GM18505 (cell line): ENCODE measurements around the gene RABEP2.
"Not testable (repeated sequence)": the region's sequence is repeated elsewhere in the genome, so short reads cannot be mapped to it uniquely, and the experiment has no call there.

Source experiments
- ATAC-seq: cut with Tn5 transposase; IDR thresholded peaks from one replicate; pipeline ENCODE4 v1.9.1; 2021; ENCODE audit not compliant: unreplicated experiment
- POLR2A ChIP-seq: IDR thresholded peaks from 4 replicates; pipeline ENCODE4 v1.6.1; 2011; ENCODE audit warnings: borderline replicate concordance; ENCODE audit not compliant: insufficient read depth, insufficient read length; ENCODE audit errors: extremely low read depth

Gene RABEP2

DNA sequence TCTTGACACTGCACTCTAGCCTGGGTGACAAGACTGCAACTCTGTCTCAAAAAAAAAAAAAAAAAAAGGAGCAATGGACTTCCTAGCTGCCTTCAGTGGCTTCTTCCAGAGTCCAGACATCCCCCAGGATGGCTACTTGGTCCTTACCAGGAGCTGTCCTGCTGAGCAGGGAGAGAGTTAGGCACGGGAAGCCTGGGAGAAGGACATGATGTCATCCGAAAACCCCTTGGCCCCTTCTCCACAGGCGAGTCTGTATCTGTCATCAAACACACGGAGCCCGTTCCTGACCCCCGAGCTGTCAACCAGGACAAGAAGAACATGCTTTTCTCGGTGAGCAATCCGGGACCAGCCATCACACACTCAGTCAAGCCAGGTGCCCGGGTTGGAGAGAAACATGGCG lies 38.1 kb downstream of the RABEP2 start:
- ATAC-seq: no peak

DNA sequence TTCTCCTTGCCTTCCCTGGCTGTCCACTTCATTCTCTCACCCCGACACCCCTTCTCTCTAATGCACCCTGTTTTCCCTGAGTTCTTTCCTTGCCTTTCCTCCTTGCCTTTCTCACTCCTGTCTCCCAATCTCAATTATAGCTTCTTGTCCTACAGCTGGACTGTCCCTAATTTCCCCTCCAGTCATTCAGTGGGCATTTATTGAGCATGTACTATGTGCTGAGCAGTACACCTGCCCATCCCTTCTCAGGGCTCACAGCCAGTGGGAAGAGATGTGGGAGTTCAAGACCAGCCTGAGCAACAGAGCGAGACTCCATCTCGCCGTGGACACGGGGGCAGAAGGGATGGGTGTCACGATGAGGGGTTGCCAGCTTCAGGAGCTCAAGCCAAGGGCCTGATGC lies 41.0 kb downstream of the RABEP2 start:
- ATAC-seq: no peak
- TF ChIP-seq POLR2A: no peak

More for the DNA sequence above, 38.1 kb downstream of the RABEP2 start:
- no peak for TF ChIP-seq POLR2A

DNA sequence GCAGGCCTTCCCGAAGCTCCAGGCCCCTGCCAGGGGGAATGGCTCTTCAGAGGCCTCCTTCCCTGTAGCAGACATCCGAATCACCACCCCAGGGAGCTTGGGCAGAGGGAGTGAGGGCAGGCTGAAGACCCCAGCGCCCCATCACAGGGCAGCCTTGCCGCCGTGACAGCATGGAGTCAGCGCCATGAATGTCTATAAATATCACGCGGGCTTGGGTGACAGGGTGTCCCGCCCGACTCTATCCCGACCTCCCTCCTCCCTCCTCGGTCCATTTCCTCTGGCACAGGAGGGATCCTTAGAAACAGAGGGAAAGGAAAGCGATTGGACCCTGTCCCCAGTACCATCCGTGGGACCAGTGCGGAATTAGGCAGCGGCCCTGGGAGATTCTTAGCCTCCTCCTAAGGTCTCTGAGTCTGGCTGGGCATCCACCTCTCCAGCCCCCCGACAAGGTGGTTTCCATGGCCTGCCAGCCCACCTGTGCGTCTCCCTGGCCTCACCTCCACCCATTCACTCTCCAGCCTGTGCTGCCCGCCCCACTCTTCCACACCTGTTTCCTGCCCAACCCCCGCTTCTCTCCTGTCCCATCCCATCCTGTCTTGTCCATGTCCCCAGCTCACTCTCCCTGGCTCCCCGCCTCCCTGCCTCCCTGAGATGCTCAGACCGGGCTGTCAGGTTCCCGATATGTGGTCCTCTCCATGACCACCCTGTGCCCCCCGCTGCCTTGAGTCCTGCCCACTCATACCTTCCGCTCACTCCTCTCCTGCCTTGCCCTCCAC lies 41.6 kb downstream of the RABEP2 start:
- ATAC-seq: no peak
- no peak for TF ChIP-seq POLR2A

DNA sequence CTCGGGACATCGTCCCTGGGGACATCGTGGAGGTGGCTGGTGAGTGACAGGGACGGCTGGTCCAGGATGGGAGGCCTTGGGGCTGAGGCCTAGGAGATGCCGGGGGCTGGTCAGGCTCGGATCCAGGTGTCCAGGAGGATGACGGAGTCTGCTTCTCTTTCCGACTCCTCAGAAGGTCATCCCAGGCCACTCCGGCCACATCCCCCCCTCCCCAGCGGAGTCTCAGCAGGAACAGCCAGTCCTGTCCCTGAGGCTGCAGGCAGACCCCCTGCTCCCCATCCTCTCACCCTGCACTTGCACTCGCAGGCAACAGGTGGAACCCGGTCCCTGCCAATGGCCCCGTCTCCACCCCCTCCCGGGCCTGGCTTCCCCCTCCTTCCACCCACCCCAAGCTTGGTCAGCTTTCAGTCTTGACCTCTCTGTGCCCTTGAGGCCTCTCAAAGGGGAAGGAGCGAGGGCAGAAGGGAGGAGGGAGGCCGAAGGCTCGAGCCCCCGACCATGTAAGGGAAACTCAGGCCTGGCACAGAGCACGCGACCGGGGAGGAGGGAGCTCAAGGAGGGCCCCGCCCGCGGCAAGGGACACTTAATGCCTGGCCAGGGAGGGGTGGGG lies 42.4 kb downstream of the RABEP2 start:
- TF ChIP-seq POLR2A: no peak
- no peak for ATAC-seq

DNA sequence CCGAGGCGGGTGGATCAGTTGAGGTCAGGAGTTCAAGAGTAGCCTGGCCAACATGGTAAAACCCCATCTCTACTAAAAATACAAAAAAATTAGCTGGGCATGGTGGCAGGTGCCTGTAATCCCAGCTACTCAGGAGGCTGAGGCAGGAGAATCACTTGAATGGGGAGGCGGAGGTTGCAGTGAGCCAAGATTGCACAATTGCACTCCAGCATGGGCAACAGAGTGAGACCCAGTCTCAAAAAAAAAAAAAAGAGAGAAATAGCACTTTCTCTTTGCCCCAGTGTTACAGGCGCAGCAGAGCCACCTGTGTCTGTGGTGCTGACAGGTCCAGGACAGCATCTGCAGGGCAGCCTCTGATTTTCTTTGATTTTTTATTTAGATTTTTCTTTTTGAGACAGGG lies 43.5 kb downstream of the RABEP2 start:
- not testable (repeated sequence) for ATAC-seq

DNA sequence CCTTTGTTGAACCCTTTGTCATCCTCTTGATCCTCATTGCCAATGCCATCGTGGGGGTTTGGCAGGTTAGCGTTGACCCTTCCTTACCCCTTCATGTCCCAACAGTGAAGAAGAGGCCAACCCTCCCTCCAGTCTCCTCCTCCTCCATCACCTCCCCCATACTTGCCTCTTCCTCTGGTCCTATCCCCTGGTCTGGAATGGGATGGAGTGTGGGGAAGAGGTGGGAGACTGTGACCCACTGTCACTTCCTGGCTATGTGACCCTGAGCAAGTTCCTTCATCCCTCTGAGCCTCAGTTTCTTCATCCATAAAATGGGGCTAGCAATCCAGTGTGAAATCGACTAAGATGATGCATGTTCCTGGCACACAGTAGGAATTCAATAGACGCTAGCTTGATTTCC lies 44.1 kb downstream of the RABEP2 start:
- no peak for TF ChIP-seq POLR2A
- ATAC-seq: no peak

DNA sequence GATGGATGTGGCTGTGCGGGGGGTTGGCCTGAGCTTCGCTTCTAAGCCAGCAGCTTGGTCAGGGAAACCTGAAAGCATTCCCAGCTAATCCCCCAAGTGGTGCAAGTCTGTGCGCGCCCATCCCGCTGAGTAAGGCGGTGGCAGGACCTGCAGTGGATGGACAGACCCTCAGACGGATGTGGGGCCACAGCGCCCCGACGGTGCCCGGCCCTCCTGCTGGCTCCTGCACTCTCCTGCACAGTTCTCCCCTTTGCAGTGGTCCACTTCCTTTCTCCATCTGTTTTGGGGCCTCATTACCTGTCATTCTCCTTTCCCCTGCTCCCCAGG lies 44.5 kb downstream of the RABEP2 start:
- no peak for TF ChIP-seq POLR2A
- no peak for ATAC-seq

DNA sequence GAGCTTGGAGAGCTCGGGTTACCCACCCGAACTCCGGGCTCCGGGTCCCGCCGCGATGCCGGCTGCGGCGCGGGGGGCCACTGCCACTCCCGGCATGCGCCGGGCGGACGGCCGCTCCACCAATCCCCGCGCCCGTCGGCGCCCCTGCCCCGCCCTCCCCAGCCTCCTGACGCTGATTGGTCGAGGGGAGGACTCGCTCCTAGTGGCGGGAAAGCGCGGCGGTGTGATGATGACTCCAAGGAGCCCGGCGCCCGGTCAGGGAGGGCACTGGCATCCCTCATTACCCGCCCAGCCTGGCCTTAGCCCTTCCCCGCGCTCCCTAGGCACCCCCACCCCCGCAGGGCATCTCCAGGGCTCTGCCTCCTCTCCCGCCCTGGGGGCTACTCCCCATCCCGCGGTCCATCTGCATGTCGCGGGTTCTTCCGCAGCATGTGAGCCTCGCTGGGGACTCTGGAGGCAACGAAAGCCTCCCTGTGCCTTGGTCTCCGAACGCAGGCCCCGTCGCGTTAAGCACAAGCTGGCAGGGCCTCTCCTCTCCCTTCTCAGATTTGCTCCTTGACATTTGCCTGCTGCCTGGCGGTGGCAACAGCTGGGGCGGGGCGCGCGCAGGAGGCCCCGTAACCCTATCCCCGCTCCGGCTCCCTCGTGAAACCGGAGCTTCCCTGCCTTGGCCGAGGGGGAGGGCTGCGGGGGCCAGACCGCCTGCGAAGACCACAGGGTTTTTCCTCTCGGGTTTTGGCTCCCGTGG lies 45.0 kb downstream of the RABEP2 start:
- TF ChIP-seq POLR2A: peak; percentile 74
- peak; percentile 74 for ATAC-seq

DNA sequence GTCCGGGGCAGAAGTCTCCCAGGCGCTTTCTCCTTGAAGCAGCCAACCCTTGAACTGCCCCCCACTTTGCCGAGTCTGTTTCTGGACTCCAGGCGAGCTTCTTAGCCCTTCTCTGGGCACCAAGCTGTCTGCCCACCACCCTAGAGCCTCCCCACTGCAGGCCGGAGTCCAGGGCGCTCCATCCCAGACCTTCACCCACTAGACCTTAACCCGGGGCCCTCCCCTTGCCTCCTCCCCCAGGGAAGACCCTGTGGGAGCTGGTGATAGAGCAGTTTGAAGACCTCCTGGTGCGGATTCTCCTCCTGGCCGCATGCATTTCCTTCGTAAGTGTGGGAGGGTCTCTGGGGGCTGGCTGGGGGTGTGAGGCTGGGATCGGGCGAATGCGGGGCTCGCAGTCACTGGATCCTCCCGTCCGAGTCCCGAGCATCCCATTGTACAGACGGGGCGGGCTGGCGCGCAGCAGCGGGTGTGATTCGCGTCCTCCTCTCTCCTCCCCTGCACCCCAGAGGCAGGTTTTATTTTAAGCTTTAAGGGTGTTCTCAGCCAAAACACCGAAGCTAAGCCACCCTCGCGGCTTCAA lies 45.7 kb downstream of the RABEP2 start:
- ATAC-seq: no peak
- no peak for TF ChIP-seq POLR2A

DNA sequence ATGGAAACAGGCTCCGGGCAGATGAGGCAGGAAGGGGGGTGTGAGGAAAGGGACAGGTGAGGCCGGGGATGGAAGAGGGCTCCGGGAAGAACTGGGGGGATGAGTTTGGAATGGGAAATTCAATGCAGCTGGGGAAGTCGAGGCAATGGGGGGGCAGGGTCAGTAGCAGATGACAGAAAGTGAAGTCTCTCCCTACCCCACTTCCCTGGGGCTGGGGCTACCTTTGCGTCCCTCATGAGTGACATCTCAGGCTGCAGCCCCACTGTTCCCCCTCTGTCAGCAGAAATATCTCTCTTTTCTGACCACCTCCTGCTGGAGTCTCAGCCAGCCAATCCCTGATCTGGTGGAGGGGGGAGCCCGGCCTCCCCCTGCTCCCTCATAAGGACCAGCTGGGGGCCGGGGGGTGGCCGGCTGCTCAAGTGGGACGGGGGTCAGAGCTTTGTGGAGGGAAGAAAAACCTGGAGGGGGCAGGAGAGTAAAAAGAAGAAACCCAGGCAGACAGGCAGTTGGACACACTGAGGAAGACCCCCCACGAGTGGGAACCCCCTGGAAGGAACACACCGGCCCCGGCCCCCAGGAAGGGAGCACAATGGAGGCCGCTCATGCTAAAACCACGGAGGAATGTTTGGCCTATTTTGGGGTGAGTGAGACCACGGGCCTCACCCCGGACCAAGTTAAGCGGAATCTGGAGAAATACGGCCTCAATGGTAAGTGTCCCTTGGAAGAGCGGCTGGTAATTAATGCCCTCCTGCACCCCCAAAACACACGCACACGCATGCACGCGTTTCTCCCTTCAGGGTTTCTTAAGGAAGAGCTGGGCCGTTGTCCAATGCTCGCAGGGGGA lies 46.7 kb downstream of the RABEP2 start, which contains the start of gene ATP2A1:
Gene ATP2A1, plus strand, starts transcription at position 406 of the 844 bp plus-strand sequence. Its CDS starts 184 bp downstream, at position 590.
- TF ChIP-seq POLR2A: no peak
- no peak for ATAC-seq

DNA sequence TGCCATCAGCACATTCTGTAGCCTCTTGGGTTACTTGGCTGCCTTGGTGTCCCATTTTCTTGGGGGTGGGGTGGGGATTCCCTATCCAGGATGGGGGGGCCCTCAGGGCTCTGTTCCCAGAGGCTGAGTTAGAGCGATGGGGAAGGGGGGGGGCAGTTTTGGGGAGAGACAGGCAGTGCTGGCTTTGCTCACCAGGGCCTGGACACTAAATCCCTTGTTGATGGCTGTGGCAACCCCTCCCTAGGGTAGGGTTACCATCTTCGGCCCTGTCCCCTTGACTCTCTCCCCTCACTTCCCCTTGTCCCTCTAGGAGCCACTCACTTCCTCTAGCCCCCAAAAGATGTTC lies 47.4 kb downstream of the RABEP2 start:
- TF ChIP-seq POLR2A: no peak
- ATAC-seq: no peak

DNA sequence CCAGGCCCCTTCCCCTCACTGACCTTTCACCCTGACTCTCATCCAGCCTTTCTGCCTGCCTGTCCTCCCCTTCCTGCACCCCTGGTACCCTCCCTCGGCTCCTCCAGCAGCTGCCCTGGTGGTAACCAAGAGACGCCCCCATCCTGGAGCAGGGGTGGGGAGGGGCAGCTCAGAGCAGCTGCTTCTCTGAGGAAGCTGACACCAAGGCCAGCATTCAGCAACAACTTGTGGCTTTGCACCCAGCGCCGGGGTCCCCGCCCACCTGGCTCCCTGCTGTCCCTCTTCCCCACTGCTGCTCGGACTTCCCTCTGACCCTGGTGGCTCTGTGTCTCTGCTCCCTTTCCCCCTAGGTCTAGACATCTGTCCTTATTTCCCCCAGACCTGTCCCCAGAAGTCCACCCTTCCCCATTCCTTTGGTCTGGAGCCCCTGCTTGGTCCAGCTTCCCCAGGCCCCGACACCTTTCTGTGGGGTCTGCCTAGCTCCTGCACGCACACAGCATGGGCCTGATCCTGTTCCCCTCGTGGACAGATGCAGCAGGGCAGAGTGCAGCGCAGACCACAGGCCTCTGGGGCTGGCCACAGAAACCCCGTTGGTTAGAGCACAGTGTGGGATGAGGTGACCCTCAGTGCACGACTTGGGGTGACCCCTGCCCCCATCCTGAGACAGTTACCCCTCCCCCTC lies 47.9 kb downstream of the RABEP2 start:
- ATAC-seq: no peak
- TF ChIP-seq POLR2A: no peak
